HEK293 (cell line): ENCODE results near the gene RAF1.

ENCODE experiments used
- EGR2 ChIP-seq: fragments of 450-650 bp; formaldehyde crosslinking; IDR thresholded peaks from 2 replicates; pipeline ENCODE4 v1.5.1; 2016; ENCODE audit warnings: low read depth, missing biosample characterization, missing genetic modification characterization
- KLF1 ChIP-seq: fragments of 450-650 bp; formaldehyde crosslinking; IDR thresholded peaks from 2 replicates; pipeline ENCODE4 v1.5.1; 2016; ENCODE audit warnings: missing biosample characterization, missing genetic modification characterization
- KLF17 ChIP-seq: fragments of 450-650 bp; formaldehyde crosslinking; IDR thresholded peaks from 2 replicates; pipeline ENCODE4 v1.5.1; 2016; ENCODE audit warnings: missing biosample characterization, missing genetic modification characterization
- KLF9 ChIP-seq: fragments of 450-650 bp; formaldehyde crosslinking; IDR thresholded peaks from 2 replicates; pipeline ENCODE4 v1.5.1; 2016; ENCODE audit warnings: missing biosample characterization, missing genetic modification characterization, low read depth
- OSR2 ChIP-seq: fragments of 450-650 bp; formaldehyde crosslinking; IDR thresholded peaks from 2 replicates; pipeline ENCODE4 v1.5.1; 2016; ENCODE audit warnings: missing biosample characterization, missing genetic modification characterization
- ZBTB8A ChIP-seq: fragments of 450-650 bp; formaldehyde crosslinking; IDR thresholded peaks from 2 replicates; pipeline ENCODE4 v1.5.1; 2016; ENCODE audit warnings: missing biosample characterization, missing genetic modification characterization
- ZNF133 ChIP-seq: fragments of 450-650 bp; formaldehyde crosslinking; IDR thresholded peaks from 2 replicates; pipeline ENCODE4 v1.5.1; 2016; ENCODE audit warnings: missing biosample characterization, missing genetic modification characterization
- ZNF19 ChIP-seq: fragments of 450-650 bp; formaldehyde crosslinking; IDR thresholded peaks from 2 replicates; pipeline ENCODE4; 2016; ENCODE audit warnings: missing biosample characterization, missing genetic modification characterization, low read depth
- ZNF202 ChIP-seq: fragments of 450-650 bp; formaldehyde crosslinking; IDR thresholded peaks from 2 replicates; pipeline ENCODE4 v1.5.1; 2016; ENCODE audit warnings: missing biosample characterization, missing genetic modification characterization, borderline replicate concordance
- ZNF221 ChIP-seq: fragments of 450-650 bp; formaldehyde crosslinking; IDR thresholded peaks from 2 replicates; pipeline ENCODE4 v1.5.1; 2017; ENCODE audit warnings: missing biosample characterization, missing genetic modification characterization, borderline replicate concordance
- ZNF23 ChIP-seq: fragments of 450-650 bp; formaldehyde crosslinking; IDR thresholded peaks from 2 replicates; pipeline ENCODE4 v1.5.1; 2016; ENCODE audit warnings: missing biosample characterization, missing genetic modification characterization, borderline replicate concordance
- ZNF239 ChIP-seq: fragments of 450-650 bp; formaldehyde crosslinking; IDR thresholded peaks from 2 replicates; pipeline ENCODE4 v1.5.1; 2016; ENCODE audit warnings: missing biosample characterization, missing genetic modification characterization
- ZNF274 ChIP-seq, 2 experiments: fragments of 200-500 bp in 1 of 2; fragments of 450-650 bp in 1 of 2; sonication (Bioruptor generic) in 1 of 2; formaldehyde crosslinking in 1 of 2; IDR thresholded peaks; 2 replicates each; pipeline versions ENCODE4 v1.5.1 to v1.6.1; 2014 to 2016; ENCODE audit warnings: borderline replicate concordance in 1 of 2, inconsistent platforms in 1 of 2, low read length in 1 of 2, missing biosample characterization in 1 of 2, missing genetic modification characterization in 1 of 2
- ZNF280D ChIP-seq: fragments of 450-650 bp; formaldehyde crosslinking; IDR thresholded peaks from 2 replicates; pipeline ENCODE4 v1.5.1; 2016; ENCODE audit warnings: missing biosample characterization, missing genetic modification characterization
- ZNF488 ChIP-seq: fragments of 450-650 bp; formaldehyde crosslinking; IDR thresholded peaks from 2 replicates; pipeline ENCODE4 v1.5.1; 2016; ENCODE audit warnings: missing biosample characterization, missing genetic modification characterization
- ZNF514 ChIP-seq: fragments of 450-650 bp; formaldehyde crosslinking; IDR thresholded peaks from 2 replicates; pipeline ENCODE4 v1.5.1; 2016; ENCODE audit warnings: missing biosample characterization, missing genetic modification characterization
- ZNF529 ChIP-seq: fragments of 450-650 bp; formaldehyde crosslinking; IDR thresholded peaks from 2 replicates; pipeline ENCODE4 v1.5.1; 2017; ENCODE audit warnings: missing genetic modification characterization, missing biosample characterization; ENCODE audit not compliant: insufficient replicate concordance
- ZNF549 ChIP-seq: fragments of 450-650 bp; IDR thresholded peaks from 2 replicates; pipeline ENCODE4 v1.5.1; 2018; ENCODE audit warnings: missing biosample characterization, missing genetic modification characterization, mild to moderate bottlenecking, inconsistent platforms, moderate library complexity
- ZNF621 ChIP-seq: fragments of 450-650 bp; formaldehyde crosslinking; IDR thresholded peaks from 2 replicates; pipeline ENCODE4 v1.5.1; 2017; ENCODE audit warnings: missing biosample characterization, missing genetic modification characterization
- ZNF629 ChIP-seq: fragments of 450-650 bp; formaldehyde crosslinking; IDR thresholded peaks from 2 replicates; pipeline ENCODE4 v1.5.1; 2017; ENCODE audit warnings: missing biosample characterization, missing genetic modification characterization
- ZNF654 ChIP-seq: fragments of 450-650 bp; formaldehyde crosslinking; IDR thresholded peaks from 2 replicates; pipeline ENCODE4 v1.5.1; 2016; ENCODE audit warnings: low read depth, missing biosample characterization, missing genetic modification characterization
- ZNF768 ChIP-seq: fragments of 450-650 bp; formaldehyde crosslinking; IDR thresholded peaks from 2 replicates; pipeline ENCODE4 v1.5.1; 2018; ENCODE audit warnings: missing biosample characterization, mild to moderate bottlenecking, missing genetic modification characterization
- ZNF776 ChIP-seq: fragments of 450-650 bp; formaldehyde crosslinking; IDR thresholded peaks from 2 replicates; pipeline ENCODE4 v1.5.0; 2017; ENCODE audit warnings: missing biosample characterization, missing genetic modification characterization, borderline replicate concordance
- ZNF791 ChIP-seq: fragments of 450-650 bp; formaldehyde crosslinking; IDR thresholded peaks from 2 replicates; pipeline ENCODE4 v1.5.1; 2016; ENCODE audit warnings: missing biosample characterization, missing genetic modification characterization
- ZNF792 ChIP-seq: fragments of 450-650 bp; formaldehyde crosslinking; IDR thresholded peaks from 2 replicates; pipeline ENCODE4 v1.5.1; 2016; ENCODE audit warnings: missing biosample characterization, missing genetic modification characterization
- ZSCAN4 ChIP-seq: fragments of 450-650 bp; formaldehyde crosslinking; IDR thresholded peaks from 2 replicates; pipeline ENCODE4 v1.5.1; 2017; ENCODE audit warnings: missing biosample characterization, missing genetic modification characterization
- ZXDB ChIP-seq: fragments of 450-650 bp; formaldehyde crosslinking; IDR thresholded peaks from 2 replicates; pipeline ENCODE4 v1.5.1; 2016; ENCODE audit warnings: missing biosample characterization, missing genetic modification characterization
- TF ChIP-seq, protein P1 (sequence below): fragments of 450-650 bp; formaldehyde crosslinking; IDR thresholded peaks from 2 replicates; pipeline ENCODE4 v1.5.1; 2016; ENCODE audit warnings: missing biosample characterization, missing genetic modification characterization, low read depth
- TF ChIP-seq, protein P2 (sequence below): fragments of 450-650 bp; formaldehyde crosslinking; IDR thresholded peaks from 2 replicates; pipeline ENCODE4 v1.5.1; 2016; ENCODE audit warnings: missing biosample characterization, missing genetic modification characterization, borderline replicate concordance

Gene RAF1

DNA sequence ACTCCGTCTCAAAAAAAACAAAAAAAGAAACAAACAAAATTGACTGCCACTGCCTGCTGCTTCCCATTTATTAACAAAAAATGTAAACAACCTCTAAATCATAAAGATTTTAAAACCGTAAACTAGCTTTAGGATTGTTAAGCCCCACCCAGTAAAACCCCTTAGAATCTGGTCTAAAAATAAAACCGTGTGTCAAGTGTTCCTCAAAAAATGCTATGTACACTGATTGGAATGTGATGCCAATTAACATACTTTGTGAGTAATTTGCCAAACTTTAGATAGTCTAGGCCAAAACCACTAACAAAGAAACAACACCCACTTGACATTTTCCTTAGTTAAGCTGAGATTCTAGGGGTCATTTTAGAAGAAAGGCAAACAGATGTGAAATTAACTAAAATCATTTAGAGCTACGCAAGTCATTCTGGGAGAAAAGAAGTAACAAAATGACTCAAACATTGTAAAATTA, 5.3 kb downstream of the RAF1 start (continued):
- 0 out of 2 replicates have a peak, but pooled peaks have one; percentile 2 for TF ChIP-seq ZNF280D (tag by site-specific recombination)
- TF ChIP-seq KLF9 (tag by site-specific recombination): no peak
- no peak for TF ChIP-seq ZNF202 (tag by site-specific recombination)
- peak; percentile 48; the same call in 1 of the 2 replicates for TF ChIP-seq ZNF221 (tag by site-specific recombination)
- TF ChIP-seq ZNF23 (tag by site-specific recombination): no peak
- TF ChIP-seq ZNF514: no peak
- no peak for TF ChIP-seq ZNF792 (tag by site-specific recombination)
- TF ChIP-seq KLF17 (tag by site-specific recombination): no peak
- TF ChIP-seq ZNF549 (tag by site-specific recombination): no peak
- TF ChIP-seq ZXDB (tag by site-specific recombination): peak; percentile 51
- TF ChIP-seq ZNF529 (tag by site-specific recombination): no peak
- TF ChIP-seq ZNF791 (tag by site-specific recombination): no peak
- TF ChIP-seq ZNF654 (tag by site-specific recombination): no peak
- no peak for TF ChIP-seq ZNF239 (tag by site-specific recombination)
- no peak for TF ChIP-seq ZNF19 (tag by site-specific recombination)
- no peak for TF ChIP-seq ZNF776 (tag by site-specific recombination)
- no peak for TF ChIP-seq ZNF768 (tag by site-specific recombination)
- peak; percentile 58 for TF ChIP-seq ZNF629 (tag by site-specific recombination)
- TF ChIP-seq, protein P1, sequence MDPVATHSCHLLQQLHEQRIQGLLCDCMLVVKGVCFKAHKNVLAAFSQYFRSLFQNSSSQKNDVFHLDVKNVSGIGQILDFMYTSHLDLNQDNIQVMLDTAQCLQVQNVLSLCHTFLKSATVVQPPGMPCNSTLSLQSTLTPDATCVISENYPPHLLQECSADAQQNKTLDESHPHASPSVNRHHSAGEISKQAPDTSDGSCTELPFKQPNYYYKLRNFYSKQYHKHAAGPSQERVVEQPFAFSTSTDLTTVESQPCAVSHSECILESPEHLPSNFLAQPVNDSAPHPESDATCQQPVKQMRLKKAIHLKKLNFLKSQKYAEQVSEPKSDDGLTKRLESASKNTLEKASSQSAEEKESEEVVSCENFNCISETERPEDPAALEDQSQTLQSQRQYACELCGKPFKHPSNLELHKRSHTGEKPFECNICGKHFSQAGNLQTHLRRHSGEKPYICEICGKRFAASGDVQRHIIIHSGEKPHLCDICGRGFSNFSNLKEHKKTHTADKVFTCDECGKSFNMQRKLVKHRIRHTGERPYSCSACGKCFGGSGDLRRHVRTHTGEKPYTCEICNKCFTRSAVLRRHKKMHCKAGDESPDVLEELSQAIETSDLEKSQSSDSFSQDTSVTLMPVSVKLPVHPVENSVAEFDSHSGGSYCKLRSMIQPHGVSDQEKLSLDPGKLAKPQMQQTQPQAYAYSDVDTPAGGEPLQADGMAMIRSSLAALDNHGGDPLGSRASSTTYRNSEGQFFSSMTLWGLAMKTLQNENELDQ (tag by site-specific recombination): no peak
- no peak for TF ChIP-seq ZNF274 (IDR thresholded peaks at IDR 0.05; ENCODE audit: low read length)
- TF ChIP-seq ZNF274 (tag by site-specific recombination; IDR thresholded peaks at IDR 0.05; ENCODE audit: borderline replicate concordance): no peak
- TF ChIP-seq KLF1 (tag by site-specific recombination): no peak
- TF ChIP-seq ZBTB8A: no peak
- no peak for TF ChIP-seq ZNF621 (tag by site-specific recombination)
- no peak for TF ChIP-seq ZNF133 (tag by site-specific recombination)
- TF ChIP-seq, protein P2, sequence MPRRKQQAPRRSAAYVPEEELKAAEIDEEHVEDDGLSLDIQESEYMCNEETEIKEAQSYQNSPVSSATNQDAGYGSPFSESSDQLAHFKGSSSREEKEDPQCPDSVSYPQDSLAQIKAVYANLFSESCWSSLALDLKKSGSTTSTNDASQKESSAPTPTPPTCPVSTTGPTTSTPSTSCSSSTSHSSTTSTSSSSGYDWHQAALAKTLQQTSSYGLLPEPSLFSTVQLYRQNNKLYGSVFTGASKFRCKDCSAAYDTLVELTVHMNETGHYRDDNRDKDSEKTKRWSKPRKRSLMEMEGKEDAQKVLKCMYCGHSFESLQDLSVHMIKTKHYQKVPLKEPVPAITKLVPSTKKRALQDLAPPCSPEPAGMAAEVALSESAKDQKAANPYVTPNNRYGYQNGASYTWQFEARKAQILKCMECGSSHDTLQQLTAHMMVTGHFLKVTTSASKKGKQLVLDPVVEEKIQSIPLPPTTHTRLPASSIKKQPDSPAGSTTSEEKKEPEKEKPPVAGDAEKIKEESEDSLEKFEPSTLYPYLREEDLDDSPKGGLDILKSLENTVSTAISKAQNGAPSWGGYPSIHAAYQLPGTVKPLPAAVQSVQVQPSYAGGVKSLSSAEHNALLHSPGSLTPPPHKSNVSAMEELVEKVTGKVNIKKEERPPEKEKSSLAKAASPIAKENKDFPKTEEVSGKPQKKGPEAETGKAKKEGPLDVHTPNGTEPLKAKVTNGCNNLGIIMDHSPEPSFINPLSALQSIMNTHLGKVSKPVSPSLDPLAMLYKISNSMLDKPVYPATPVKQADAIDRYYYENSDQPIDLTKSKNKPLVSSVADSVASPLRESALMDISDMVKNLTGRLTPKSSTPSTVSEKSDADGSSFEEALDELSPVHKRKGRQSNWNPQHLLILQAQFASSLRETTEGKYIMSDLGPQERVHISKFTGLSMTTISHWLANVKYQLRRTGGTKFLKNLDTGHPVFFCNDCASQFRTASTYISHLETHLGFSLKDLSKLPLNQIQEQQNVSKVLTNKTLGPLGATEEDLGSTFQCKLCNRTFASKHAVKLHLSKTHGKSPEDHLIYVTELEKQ (tag by site-specific recombination): peak; percentile 53; the same call in 1 of the 2 replicates
- TF ChIP-seq OSR2 (tag by site-specific recombination): peak; percentile 38
- no peak for TF ChIP-seq EGR2 (tag by site-specific recombination)
- TF ChIP-seq ZSCAN4: no peak
- TF ChIP-seq ZNF488 (tag by site-specific recombination): no peak
